GM18519 (cell line): ENCODE results near the gene ZNF74.
"Not testable (repeated sequence)": the region's sequence is repeated elsewhere in the genome, so short reads cannot be mapped to it uniquely, and the experiment has no call there.

Experiments
- ATAC-seq: cut with Tn5 transposase; IDR thresholded peaks from one replicate; pipeline ENCODE4 v1.9.1; 2021; ENCODE audit warnings: mild to moderate bottlenecking, moderate library complexity; ENCODE audit not compliant: unreplicated experiment, low FRiP score

The ZNF74 gene

GRCh38 chr22:20399866-20400605 lies 6.1 kb downstream of the ZNF74 start:
- no peak for ATAC-seq

- ATAC-seq, result no peak
These were observed 6.8 kb downstream of the ZNF74 start for GRCh38 chr22:20400606-20401375.

GRCh38 chr22:20401376-20402014 lies 7.5 kb downstream of the ZNF74 start:
- no peak for ATAC-seq

GRCh38 chr22:20402960-20403778 lies 9.2 kb downstream of the ZNF74 start:
- ATAC-seq, result no peak

- no peak for ATAC-seq
These were observed 9.8 kb downstream of the ZNF74 start for GRCh38 chr22:20403779-20404140.

GRCh38 chr22:20404881-20405280 lies 10.9 kb downstream of the ZNF74 start:
- ATAC-seq, result no peak

GRCh38 chr22:20405291-20405930 lies 11.5 kb downstream of the ZNF74 start:
- no peak for ATAC-seq

GRCh38 chr22:20405931-20406685 lies 12.2 kb downstream of the ZNF74 start:
- ATAC-seq, result no peak

GRCh38 chr22:20406686-20407408 lies 12.9 kb downstream of the ZNF74 start:
- no peak for ATAC-seq

- ATAC-seq, result no peak
These were observed 13.9 kb downstream of the ZNF74 start for GRCh38 chr22:20407829-20408228.

GRCh38 chr22:20408891-20409290 lies 14.9 kb downstream of the ZNF74 start:
- no peak for ATAC-seq

GRCh38 chr22:20409385-20409784 lies 15.4 kb downstream of the ZNF74 start:
- not testable (repeated sequence) for ATAC-seq

- ATAC-seq, result no peak
These were observed 18.7 kb downstream of the ZNF74 start for GRCh38 chr22:20412474-20413216.

GRCh38 chr22:20413217-20414058 lies 19.5 kb downstream of the ZNF74 start:
- no peak for ATAC-seq

- no peak for ATAC-seq
These were observed 20.1 kb downstream of the ZNF74 start for GRCh38 chr22:20414059-20414440.

- no peak for ATAC-seq
These were observed 20.5 kb downstream of the ZNF74 start for GRCh38 chr22:20414450-20414849.

GRCh38 chr22:20415241-20415640 lies 21.3 kb downstream of the ZNF74 start:
- not testable (repeated sequence) for ATAC-seq
